HG03139 (cell line): ENCODE data around the gene MATN1.

ENCODE experiments used
- ATAC-seq: cut with Tn5 transposase; IDR thresholded peaks from one replicate; pipeline ENCODE4 v1.9.1; 2021; ENCODE audit not compliant: unreplicated experiment

The MATN1 gene

GRCh38 chr1:30665216-30666010 lies 58.0 kb downstream of the MATN1 start:
- ATAC-seq: no peak

- no peak for ATAC-seq
These were observed 59.2 kb downstream of the MATN1 start for GRCh38 chr1:30664103-30664755.

- no peak for ATAC-seq
These were observed 59.7 kb downstream of the MATN1 start for GRCh38 chr1:30663596-30664091.

GRCh38 chr1:30662291-30662840 lies 61.0 kb downstream of the MATN1 start:
- ATAC-seq: no peak

- ATAC-seq: no peak
These were observed 62.1 kb downstream of the MATN1 start for GRCh38 chr1:30661311-30661710.
